Islet of Langerhans (tissue), 1 donor: ENCODE data around the gene ICA1L.

Source experiments
- FAIRE-seq: peaks from one replicate; lab custom pipeline; 2011; peaks lifted over from hg19 to GRCh38; lab: Jason Lieb, UNC

The ICA1L gene

DNA sequence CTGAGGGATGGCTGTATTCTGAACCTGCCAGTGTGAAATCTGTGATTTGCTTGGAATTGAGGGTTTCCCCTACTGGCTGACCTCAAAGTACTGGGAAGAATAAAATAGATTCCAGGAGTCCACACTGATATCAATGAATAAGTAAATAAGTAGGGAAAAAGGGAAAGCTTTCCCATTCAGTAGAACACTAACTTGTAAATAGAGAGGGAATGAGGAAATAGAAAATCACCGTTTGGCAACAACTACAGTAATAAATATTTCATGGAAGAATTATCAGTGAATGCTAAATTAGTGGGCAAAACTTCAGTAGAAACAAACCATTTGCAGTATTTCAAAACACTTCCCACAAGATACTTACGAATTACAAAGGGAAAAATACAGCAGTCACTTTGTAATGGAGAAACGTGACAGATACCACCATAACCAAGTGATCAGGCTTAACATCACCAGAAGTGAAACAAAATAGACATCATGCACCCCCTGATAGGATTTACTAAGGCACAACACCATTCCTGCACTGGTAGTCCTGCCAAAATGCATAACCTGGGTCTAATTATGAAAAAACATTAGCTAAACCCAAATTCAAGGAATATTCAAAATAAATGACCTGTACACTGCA lies 88.5 kb downstream of the ICA1L start:
- peak; percentile 90 for FAIRE-seq

DNA sequence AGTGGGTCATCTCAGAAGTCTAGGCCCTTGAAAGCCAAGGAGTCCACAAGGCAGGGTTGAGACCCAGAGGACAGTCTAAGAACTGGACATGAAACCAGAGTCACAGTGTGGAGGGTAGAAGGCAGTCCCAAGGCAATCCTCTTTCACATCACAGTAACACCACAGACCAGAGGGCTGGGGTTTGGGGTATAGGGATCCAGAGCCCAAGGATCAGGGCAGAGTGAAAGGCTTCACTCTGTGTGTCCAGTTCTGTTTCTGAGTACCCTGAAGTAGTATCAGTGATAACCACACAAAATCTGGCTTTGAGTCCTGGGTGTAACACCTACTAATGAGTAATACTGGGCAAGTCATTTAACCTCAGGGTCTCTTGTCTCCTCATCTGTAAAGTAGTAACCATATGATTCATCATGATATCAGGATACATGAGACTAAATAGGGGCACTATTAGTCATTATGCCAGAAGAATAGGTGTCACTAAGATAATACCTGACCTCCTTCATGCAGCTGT lies 91.0 kb downstream of the ICA1L start:
- FAIRE-seq, result no peak

DNA sequence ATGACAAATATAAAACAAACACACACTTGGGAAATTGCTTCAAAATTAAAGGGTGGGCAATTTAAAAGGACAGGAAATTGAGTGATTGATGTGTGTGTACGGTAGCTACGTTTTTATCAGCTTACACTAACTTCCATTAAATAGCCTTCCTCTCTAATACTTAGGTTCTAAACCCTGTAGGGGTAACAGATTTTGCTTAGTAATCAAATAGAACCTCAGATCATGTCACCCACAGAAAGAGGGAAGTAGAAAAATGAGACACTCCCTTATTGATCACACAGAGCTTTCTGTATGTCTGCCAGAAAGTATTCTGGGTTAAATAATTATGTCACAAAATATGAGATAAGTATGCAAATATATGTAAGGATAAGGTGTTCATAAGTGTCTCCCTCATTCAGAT lies 93.3 kb downstream of the ICA1L start:
- FAIRE-seq, result no peak

DNA sequence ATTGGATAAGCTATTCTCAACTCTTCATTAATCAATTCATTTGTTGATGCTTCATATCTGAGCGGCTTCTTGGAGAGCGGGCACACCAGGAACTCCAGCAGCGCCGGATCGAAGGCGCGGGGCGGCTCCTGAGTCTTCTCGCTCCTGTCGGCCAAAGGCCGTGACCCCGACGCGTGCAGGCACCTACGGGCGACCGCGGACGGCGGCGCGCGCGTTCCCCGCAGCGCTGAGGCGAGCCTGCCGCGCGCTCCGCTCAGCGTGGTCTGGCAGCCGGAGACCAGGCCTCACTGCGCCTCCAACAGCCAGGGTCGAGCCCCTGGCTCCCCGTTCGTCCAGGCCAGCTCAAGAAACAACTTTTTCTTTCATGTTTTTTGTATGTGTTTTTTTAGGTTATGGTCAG lies 97.5 kb downstream of the ICA1L start:
- no peak for FAIRE-seq

DNA sequence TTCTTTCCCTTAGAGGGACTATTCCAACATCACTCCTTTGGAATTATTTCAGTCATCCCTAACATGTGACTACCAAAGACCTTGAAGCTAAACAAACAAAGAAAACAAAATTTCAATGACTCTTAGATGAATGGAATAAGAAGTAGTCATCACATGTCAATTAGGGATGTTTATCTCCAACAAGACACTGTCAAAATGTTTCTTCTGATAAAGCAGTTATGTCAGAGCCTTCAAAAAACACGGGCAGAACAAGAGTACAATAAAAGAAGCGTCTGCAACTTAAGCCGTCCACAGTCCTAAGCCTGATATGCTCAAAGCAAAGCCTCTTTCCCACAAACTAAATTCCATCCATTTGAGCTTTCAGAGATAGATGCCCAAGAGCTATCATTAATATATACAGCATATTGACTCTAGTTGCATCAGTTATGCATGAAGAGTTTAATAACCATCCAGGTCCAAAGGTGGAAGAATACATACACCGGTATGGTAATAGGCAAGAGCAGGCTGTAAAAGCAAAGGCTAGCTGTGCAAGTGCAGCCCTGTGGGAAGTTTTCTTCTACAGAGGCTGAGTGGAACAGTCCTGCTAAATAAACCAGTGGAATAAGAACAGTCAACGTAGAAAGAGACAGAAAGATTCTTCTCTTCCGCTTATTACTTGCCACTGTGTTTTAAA lies 98.1 kb downstream of the ICA1L start:
- FAIRE-seq, result no peak

DNA sequence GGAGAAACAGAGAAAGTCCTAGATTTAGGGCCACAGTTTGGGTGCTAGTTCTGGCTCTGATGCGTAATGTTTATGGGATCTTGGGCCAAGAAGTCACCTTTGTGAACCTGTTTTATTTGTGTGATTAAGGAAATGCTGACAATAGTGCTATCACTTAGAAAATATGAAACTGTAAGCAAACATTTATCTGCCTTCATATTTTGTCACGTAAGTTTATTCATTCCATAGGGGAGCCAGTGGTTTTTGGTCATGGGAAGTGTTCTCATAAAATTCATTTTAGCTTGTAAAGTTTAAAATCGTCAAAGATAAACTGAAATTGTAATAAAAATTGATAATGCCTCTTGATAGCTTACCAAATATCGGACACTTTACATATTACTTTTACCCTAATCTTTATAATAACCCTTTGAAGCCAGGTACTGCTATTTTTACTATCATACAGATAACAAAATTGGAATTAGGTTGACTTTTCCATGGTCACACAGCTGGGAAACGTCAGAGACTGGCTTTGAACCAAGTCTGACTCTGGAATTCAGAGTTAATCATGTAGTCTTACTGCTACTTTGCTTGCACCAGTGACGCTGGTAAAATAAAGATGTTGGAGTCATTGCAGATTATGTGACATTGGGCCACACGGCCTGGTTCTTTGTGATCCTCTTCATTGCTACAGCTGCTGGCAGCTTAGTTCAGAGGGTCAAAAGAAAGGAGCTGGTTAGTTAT lies 99.7 kb downstream of the ICA1L start:
- FAIRE-seq, result no peak

DNA sequence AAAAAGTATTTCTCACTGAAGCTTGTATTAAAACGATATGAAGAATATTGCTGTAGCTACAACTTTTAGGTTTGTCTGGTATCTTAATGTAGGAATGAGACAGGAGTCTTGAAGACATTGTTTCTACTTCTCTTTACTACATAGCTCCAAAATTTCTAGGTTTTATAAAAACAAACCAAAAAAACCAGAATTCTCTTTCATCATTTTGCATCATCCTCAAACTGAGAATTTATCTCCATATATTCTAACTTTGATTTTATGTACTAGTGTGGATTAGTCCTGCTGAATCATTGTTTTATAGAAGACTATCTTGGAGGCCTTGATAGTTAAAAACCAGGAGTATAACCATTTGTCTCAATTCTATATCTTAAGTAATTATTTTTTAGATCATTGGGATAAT lies 100.2 kb downstream of the ICA1L start:
- FAIRE-seq, result no peak

DNA sequence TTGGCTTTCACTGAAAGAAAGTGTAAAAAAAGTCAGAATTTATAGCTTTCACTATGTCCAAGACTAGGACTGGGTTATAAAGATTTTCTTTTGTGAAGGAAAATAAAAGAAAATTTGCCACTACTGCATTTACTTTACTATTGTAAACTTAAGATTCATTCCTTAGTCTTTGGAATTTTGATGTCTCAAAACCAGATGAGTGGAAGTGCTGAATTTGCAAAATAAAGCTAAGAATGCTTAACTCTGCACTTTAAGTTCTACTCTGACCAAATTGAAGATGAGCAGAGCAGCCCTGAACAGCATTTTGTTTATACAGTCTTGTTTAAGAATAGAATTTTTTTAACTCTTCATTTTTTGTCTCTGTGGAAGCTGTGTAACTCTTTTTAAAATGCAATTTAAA lies 102.4 kb downstream of the ICA1L start:
- no peak for FAIRE-seq

DNA sequence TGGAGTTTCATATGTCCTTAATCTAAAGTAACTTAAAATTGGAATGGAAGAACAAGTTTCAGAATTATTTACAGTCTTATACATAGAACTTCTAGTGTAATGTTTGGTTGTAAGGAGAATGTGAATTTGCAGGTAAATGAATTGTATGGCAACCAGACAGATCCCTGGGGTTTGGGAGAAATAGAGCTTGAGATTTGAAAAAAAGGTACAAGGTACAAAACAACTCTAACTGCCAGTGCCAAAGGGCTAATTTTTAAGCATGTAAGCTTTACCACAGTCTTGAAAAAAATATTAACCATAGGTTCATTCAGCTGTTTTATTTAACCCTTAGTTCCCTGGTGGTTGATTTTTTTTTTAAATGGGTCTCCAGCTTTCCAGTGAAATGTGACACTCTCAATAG lies 103.3 kb downstream of the ICA1L start:
- no peak for FAIRE-seq

DNA sequence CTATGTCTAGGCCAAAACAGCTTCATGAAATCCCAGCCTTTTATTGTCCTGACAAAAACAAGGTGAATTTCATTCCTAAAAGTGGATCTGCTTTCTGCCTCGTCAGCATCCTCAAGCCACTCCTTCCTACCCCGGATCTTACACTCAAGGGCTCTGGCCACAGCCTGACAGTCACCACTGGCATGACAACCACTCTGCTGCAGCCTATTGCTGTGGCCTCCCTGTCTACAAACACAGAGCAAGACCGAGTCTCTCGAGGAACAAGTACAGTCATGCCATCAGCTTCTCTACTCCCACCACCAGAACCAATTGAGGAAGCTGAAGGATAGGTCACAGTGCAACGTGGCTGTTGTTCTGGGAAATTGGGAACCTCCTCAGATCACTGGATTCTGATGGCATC lies 106.1 kb downstream of the ICA1L start:
- FAIRE-seq, result no peak

DNA sequence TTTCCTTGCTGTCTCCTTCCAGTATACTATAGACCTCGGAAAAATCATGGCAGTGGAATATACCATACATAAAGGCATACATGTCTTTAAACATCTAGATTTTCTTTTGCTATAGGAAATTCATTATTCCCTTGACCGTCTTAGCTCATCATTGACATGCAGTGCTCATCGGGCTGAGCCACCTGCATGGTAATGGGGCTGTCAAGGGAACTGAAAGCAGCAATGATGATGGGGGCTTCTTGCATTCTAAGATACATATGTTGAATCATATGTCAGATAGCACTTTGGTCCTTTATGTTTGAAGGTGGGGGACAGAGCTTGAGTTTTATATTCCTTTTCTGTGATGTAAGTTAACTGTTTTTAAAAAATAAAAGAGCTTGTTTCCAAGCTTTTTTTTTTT lies 106.6 kb downstream of the ICA1L start:
- FAIRE-seq, result no peak

DNA sequence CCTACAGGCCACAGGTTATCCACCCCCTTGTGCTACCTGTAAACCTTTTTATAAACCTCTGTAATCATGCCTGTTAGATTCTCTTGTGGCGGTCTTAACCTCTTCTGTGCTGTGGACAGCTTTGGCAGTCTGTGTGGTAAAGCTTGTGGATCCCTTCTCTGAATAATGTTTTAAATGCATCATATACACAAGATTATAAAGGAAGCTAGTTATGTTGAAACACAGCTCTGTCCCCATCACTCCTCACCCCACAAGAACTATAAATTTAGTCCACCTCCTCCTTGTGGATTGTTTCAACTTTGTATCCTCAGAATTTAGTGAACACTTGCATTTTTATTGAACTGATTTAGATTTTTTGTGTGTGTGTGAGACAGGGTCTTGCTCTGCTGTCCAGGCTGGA lies 107.7 kb downstream of the ICA1L start:
- no peak for FAIRE-seq

DNA sequence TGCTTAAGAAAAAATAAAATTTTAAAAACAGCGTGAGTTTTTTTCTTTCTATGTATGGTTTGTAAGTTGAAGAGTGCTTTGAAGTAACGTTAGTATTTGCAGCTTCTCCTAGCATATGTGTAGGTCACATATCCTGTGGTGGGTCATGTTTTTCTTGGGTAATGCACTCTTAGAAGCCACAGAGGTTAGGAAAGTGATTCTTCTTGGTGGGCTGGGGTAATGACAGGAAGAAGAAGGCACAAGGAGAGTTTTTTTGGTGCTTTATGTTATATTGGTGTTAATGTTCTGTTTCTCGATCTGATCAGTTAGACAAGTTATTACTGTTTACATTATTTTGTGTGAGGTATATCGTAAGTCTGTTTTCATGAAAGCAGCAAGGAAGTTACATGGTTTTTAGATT lies 109.0 kb downstream of the ICA1L start:
- FAIRE-seq, result no peak

DNA sequence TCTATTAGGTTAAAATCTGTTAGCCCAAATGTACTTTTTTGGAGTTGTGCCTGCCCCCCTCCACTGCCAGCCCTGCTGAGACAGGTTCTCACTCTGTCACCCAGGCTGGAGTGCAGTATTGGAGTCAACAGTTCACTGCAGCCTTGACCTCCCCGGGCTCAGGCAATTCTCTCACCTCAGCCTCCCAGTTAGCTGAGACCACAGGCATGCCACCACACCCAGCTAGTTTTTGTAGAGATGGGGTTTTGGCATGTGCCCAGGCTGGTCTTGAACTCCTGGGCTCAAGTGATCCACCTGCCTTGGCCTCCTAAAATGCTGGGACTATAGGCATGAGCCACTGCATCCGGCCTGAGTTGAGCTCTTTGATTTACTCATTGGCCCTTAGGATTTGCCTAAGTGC lies 110.7 kb downstream of the ICA1L start:
- no peak for FAIRE-seq

DNA sequence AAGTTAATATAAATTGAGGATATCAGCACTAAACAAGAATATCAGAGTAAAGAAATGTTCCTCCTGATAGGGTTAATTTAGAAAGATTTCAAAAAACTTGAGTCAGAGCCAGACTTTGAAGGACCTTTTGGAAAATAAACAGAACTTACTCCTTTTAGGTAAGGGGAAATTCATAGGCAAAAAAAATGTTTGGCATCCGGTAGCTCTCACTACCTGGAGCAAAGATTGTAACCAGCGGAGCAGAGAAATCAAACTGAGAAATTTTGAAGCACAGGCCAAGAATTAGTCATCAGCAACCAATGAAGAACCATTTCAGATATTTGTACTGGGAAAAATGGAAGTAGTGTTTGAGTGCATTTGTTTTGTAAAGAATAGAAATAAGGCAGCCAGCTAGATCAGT lies 113.0 kb downstream of the ICA1L start:
- FAIRE-seq, result peak; percentile 64

DNA sequence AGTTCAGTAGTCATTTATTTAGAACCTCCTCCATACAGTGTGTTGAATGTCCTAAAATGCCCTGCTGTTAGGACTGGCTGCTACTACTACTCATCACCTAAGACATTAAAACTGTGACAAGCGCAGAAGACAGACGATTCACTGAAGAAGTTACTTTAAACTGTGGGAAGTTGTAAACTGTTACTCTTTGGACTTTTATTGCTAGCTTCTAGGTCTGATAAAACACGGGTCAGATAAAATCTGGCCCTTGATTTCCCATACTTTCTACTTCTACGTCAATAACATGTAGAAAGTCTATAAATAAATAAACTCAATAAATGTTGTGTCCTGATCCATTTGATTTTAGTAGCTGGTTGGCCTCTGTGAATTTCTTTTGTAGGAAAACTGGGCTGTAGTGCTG lies 113.4 kb downstream of the ICA1L start:
- no peak for FAIRE-seq

DNA sequence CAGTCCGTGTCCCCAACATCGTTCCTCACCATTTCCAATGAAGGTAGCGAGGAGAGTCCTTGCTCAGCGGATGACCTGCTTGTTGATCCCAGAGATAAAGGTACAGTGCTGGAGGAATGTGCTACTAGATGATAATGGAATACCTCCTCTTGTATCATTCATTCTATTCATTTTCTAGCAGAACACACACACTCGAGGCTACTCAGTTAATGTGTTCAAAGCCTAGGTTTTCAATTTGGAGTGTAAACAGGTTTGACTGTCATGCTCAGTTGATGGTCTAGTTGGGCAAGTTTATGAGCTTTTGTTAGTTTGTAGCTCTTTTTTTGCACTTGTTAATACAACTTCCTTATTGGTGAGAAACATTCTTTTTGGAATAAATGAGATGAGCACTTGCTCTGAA lies 114.2 kb downstream of the ICA1L start:
- no peak for FAIRE-seq

DNA sequence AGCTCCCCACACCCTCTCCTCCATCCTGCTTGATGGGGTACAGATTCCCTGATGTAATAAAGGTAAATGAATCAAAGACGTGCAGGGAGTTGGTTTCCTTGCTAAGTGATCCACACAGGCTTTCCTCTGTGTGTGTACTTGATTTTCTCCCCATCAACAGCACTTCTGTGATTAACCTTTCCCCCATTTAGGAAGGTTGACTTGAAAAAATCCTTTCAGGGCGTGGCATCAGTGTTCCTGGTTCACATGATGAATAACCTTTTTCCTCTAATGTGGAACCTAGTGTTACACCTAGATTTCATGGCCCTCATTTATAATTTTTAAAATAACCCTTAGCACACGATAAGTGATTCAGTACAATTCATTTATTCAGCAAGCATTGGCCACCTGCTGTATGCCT lies 115.0 kb downstream of the ICA1L start:
- no peak for FAIRE-seq

DNA sequence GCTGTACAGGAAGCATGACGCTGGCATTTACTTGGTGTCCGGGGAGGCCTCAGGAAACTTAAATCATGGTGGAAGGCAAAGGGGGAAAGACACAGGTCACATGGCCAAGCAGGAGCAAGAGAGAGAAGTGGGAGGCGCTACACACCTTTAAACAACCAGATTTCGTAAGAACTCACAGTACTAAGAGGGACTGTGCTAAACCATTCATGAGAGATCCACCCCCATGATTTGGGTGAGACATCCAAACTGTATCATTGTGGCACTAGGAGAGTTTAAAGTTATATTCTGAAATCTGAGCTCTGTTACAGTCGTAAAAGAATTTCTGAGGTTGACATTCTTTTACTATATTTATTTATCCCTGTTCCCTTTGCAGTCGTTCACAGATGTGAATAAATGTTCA lies 116.6 kb downstream of the ICA1L start:
- FAIRE-seq, result no peak

DNA sequence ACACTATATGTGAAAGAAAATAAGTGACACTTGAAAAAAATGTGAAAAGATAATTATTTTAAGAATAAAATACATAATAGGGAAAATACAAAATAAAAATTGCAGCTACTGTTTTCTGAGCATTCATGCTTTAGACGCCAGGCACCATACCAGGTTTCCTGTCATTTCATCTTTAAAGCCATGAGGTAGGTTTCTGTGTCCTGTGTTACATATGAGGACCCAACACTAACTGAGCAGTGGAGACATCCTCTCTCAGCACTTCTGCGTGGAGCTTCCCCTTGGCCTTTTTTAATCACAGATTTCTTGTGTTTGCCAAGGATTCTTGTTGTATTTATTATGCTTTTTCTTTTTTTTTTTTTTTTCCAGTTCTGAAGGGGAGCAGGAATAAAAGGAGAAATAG lies 119.5 kb downstream of the ICA1L start:
- no peak for FAIRE-seq

DNA sequence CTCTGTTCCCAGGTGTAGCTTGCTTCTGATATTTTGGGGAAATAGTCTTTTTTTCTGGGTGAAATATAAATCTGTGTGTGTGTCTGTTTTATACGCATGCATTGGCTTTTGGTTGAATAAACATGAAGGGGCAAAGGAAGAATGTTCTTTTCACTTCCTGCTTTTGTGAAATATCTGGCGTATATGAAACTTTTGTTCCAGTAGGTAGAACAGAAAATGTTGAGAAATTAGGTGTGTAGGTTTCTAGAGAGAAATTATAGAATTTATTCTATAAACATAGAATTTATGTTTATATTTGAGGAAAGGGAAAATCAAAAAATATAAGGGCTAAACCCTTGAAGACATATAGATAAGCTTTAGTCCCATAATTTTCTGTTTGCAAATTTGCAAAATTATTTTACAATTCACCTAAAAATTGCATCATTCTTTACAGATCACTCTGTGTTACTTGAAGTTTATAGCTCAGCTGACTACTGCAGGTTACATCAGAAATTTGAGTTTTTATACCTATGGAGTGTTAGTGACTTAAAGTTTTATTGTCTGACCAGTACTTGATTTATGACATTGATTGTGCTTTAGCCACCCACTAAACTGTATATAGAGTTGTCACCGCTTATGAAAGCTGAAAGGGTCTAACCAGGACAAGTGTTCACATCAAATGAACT lies 120.7 kb downstream of the ICA1L start:
- no peak for FAIRE-seq

DNA sequence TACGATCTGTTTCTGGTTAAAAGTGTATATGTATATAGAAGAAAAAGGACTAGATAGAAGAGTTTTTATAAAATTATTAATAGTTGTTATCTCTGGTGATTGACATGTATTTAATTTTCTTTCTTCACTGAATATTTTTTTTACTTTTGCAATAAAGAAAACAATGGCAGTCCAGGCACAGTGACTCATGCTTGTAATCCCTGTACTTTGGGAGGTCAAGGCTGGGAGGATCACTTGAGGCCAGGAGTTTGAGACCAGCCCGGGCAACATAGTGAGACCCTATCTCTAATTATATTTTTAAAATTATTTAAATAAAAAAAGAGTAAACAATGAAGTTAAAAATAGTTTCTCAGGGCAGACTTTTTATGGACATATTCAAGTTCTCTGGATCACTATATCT lies 122.1 kb downstream of the ICA1L start:
- FAIRE-seq, result no peak

DNA sequence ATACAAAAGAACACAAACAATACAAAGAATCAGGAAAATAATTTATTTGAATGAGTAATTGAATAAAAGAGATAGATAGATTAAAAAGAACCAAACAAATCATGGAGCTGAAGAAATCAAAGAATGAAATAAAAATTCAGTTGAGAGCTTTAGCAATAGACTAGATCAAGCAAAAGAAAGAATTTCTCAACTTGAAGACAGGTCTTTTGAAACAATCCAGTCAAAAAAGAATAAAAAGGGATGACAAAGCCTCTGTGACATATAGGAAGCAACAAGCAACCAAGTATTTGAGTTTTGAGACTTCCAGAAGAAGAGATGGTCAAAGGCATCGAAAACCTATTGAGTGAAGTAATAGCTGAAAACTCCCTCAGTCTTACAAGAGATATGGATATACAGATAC lies 128.0 kb downstream of the ICA1L start:
- no peak for FAIRE-seq
